GM12872 (cell line): Measurements from ENCODE around the gene KRT14.

Source experiments
- TF ChIP-seq, protein P1 (sequence below): IDR thresholded peaks from 3 replicates; pipeline ENCODE4 v1.5.1; 2011; ENCODE audit warnings: low read depth, mild to moderate bottlenecking, low read length, moderate library complexity; ENCODE audit not compliant: insufficient read depth

Gene KRT14

GRCh38 chr17:41595585-41595984, 8.9 kb upstream of the KRT14 start:
- TF ChIP-seq, protein P1, sequence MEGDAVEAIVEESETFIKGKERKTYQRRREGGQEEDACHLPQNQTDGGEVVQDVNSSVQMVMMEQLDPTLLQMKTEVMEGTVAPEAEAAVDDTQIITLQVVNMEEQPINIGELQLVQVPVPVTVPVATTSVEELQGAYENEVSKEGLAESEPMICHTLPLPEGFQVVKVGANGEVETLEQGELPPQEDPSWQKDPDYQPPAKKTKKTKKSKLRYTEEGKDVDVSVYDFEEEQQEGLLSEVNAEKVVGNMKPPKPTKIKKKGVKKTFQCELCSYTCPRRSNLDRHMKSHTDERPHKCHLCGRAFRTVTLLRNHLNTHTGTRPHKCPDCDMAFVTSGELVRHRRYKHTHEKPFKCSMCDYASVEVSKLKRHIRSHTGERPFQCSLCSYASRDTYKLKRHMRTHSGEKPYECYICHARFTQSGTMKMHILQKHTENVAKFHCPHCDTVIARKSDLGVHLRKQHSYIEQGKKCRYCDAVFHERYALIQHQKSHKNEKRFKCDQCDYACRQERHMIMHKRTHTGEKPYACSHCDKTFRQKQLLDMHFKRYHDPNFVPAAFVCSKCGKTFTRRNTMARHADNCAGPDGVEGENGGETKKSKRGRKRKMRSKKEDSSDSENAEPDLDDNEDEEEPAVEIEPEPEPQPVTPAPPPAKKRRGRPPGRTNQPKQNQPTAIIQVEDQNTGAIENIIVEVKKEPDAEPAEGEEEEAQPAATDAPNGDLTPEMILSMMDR: no peak

DNA sequence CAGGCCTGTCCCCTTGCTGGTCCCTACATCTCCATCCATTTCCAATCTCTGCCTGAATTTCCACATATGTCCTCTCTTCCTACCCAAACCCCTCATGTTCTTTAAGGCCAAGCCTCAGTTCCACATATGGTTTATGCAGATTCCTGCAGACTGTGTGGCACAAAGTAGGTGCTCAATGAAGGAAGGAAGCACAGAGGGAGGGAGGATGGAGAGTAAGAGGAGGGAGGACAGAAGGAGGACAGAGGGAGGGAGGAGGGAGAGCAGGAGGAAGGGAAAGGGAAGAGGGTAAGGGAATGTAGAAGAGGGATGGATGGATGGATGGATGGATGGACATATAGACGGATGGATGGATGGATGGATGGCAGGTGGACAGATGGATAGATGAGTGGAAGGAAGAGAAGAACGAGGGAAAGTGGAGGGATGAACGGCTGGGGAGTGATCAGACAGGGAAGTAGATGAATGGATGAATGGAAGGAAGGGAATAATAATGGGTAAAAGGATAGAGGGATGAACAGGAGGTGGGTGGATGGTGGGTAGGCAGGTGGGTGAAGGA, 7.7 kb upstream of the KRT14 start:
- TF ChIP-seq, protein P1: no peak

GRCh38 chr17:41593306-41593981, 6.7 kb upstream of the KRT14 start:
- TF ChIP-seq, protein P1: no peak

GRCh38 chr17:41592601-41593305, 6.1 kb upstream of the KRT14 start:
- TF ChIP-seq, protein P1: no peak

- TF ChIP-seq, protein P1: no peak
Measured at GRCh38 chr17:41589301-41589700, 2.6 kb upstream of the KRT14 start.

DNA sequence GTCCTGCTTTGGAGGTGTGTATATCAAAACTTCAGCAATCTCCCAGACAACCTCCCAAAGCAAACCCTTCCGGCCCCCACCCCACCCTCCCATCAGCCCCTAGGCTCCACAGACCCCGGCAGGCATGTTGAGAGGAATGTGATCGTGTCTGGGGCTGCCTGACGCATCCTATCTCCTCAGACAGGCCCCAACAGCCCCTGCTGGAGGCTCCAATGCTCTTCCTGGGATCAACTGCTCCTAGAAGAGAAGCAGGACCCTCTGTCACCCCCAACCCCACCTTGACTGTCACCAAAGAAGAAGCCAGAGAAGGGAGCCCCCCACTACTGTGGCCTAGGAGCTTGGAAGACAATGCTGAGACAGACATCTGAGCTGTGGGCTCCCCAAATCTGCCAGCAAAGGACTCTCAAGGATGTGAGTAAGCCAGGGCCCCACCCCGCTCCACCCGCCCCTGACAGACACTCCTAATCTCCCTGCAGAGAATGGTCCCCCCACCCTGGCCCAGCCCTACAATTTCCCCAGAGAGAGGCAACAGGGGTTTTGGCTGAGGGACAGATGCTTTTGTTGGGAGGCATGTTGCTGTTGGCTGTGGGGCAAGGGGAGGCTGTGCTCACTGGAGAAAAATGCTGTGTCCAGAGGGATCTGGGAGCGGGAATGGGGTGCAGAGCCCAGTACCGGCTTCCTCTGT, 1.6 kb upstream of the KRT14 start:
- TF ChIP-seq, protein P1: no peak
